IPS-18a (cell line): ENCODE results near the gene CXCL8.

ENCODE experiments used
- H3K27ac ChIP-seq: one replicate; pipeline ENCODE4 v1.5.1; 2013; ENCODE audit warnings: low read length
- H3K27me3 ChIP-seq: one replicate; pipeline ENCODE4 v1.6.1; 2013; ENCODE audit warnings: mild to moderate bottlenecking, low read length; ENCODE audit not compliant: control insufficient read depth, insufficient read depth
- H3K36me3 ChIP-seq: one replicate; pipeline ENCODE4 v1.6.1; 2013; ENCODE audit warnings: low read depth, low read length; ENCODE audit not compliant: control insufficient read depth
- H3K4me1 ChIP-seq: one replicate; pipeline ENCODE4 v1.6.1; 2013; ENCODE audit warnings: low read depth, low read length; ENCODE audit not compliant: control insufficient read depth
- H3K4me3 ChIP-seq: one replicate; pipeline ENCODE4 v1.5.1; 2013; ENCODE audit warnings: low read length
- H3K9ac ChIP-seq: one replicate; pipeline ENCODE4 v1.6.1; 2013; ENCODE audit warnings: mild to moderate bottlenecking, low read length, moderate library complexity
- H3K9me3 ChIP-seq: one replicate; pipeline ENCODE4 v1.6.1; 2013; ENCODE audit warnings: low read depth, low read length; ENCODE audit not compliant: control insufficient read depth

Gene CXCL8

DNA sequence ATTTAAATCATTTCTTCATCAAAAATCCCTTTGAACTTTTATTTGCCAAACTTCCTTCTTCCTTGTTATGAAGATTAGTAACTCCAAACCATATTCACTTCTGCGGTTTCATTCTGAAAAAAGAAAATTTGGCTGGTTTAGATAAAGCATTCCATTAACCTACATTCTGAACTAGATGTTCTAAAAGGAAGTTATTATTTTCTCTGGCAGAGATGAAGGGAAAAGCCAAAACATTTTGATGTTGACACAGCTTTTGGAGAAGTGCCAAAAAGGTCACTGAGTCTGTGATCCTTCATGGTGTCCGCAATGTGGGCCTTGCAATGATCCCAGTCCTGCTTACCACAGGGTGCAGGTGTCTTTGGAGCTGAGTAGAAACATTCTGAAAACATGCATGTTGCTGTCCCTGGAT lies 36.0 kb downstream of the CXCL8 start:
- Histone ChIP-seq H3K36me3 (no peaks in the 10 kb centered on the region), H3K27ac (no peak overlapping the region), H3K4me3 (no peak overlapping the region), H3K27me3 (no peaks in the 10 kb centered on the region), H3K9me3 (no peaks in the 10 kb centered on the region), H3K9ac (no peak overlapping the region), H3K4me1 (no peaks in the 10 kb centered on the region)

DNA sequence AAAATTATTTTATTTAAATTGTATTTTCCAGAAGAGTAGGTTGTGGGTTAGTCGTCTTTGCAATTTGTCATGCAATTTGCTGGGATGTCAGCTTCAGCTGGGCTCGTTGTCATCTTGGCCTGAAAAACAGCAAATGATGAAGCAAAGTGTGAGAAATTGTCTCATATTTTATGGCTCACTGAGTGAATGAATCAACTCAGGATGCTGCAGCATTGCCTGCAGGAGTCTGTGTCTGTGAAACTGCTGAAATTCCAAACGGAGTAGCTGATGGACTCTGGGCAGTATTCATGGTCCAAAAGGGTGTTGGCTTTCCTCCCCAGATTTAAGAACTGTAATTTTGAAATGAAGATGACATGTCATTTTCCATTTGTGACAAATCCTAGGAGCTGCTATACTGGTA lies 37.2 kb downstream of the CXCL8 start:
- H3K4me1 ChIP-seq: no peaks in the 10 kb centered on the region
- H3K9me3 ChIP-seq: no peaks in the 10 kb centered on the region
- no peak overlapping the region for H3K9ac ChIP-seq
- H3K36me3 ChIP-seq: no peaks in the 10 kb centered on the region
- H3K4me3 ChIP-seq: no peak overlapping the region
- no peak overlapping the region for H3K27ac ChIP-seq
- no peaks in the 10 kb centered on the region for H3K27me3 ChIP-seq

DNA sequence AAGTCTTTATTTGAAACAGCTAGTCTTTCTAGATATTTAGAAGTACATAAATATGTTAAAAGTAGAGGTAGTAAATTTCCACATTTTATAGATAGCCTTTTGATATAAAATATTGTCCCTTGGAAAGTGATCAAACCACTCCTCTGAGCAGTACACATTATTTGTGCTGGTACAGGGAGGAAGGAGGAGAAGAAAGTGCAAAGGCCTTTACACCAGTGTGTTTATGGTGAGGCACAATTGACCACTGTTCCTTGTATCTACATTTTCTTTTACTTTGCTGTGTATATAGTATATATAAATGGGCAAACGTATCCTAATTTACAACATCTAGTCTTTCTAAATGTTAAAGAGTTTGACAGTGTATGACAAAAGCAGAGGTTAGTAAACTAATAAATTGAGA lies 39.9 kb downstream of the CXCL8 start:
- Histone ChIP-seq H3K4me1 (no peaks in the 10 kb centered on the region), H3K9ac (no peak overlapping the region), H3K9me3 (no peaks in the 10 kb centered on the region), H3K36me3 (no peaks in the 10 kb centered on the region), H3K27ac (no peak overlapping the region), H3K4me3 (no peak overlapping the region), H3K27me3 (no peaks in the 10 kb centered on the region)

DNA sequence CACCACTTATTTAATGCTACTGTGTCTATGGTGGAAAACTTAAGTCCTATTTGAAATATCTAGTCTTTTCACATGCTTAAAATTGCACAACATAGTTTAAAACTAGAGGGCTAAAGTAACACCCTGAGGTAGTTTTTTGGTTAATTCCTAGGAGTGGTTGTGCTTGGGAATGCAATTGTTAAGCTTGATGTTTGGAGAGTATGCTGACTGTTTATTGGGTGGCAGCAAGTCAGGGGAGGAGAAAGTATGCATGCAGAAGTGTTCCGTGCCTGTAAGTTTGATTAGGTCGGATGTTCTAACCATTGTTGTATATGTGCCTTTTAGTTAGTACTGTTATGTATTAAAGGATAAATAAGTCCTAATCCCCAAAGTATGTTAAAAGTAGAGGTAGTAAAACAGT lies 40.5 kb downstream of the CXCL8 start:
- Histone ChIP-seq H3K27ac (no peak overlapping the region), H3K4me1 (no peaks in the 10 kb centered on the region), H3K9ac (no peak overlapping the region), H3K4me3 (no peak overlapping the region), H3K27me3 (no peaks in the 10 kb centered on the region), H3K9me3 (no peaks in the 10 kb centered on the region), H3K36me3 (no peaks in the 10 kb centered on the region)

DNA sequence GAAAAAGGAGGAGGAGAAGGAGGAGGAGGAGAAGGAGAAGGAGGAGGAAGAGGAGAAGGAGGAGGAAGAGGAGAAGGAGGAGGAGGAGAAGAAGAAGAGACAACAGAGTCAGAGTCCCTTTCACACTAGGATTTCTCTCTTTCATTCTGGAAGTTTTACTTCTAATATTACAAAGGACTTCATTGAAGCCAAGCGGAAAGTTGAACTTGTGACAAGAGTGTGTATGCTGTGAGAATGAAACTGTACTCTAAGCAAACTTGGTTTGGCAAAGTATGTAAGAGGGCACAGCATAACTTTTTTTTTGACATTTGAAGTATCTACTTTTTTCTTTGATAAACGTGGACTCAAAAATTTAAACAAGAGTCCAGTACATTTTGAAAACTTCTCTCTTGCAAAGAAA lies 48.0 kb downstream of the CXCL8 start:
- H3K27ac ChIP-seq: no peak overlapping the region

More for the DNA sequence above, 48.0 kb downstream of the CXCL8 start:
- no peak overlapping the region for H3K4me3 ChIP-seq
- no peaks in the 10 kb centered on the region for H3K27me3 ChIP-seq
- no peak overlapping the region for H3K9ac ChIP-seq
- no peaks in the 10 kb centered on the region for H3K4me1 ChIP-seq
- no peaks in the 10 kb centered on the region for H3K9me3 ChIP-seq
- H3K36me3 ChIP-seq: no peaks in the 10 kb centered on the region
